BLaER1 treated with 17β-estradiol and CSF1 and Interleukin-3, amounts not matched to agents 10 nM and 100 nM (cell line): ENCODE results near the gene NFYC.

Experiments used
- H3K27ac ChIP-seq, 11 experiments: shearing (Covaris generic); formaldehyde crosslinking; 2 replicates each; pipeline ENCODE4 v1.8.1; 2022
- H3K27me3 ChIP-seq, 11 experiments: shearing (Covaris generic); formaldehyde crosslinking; 2 replicates each; pipeline ENCODE4 v1.8.1; 2022
- H3K36me3 ChIP-seq, 11 experiments: shearing (Covaris generic); formaldehyde crosslinking; 2 replicates each; pipeline ENCODE4 v1.8.1; 2022
- H3K4me1 ChIP-seq, 10 experiments: shearing (Covaris generic); formaldehyde crosslinking; 2 replicates each; pipeline ENCODE4 v1.8.1; 2022
- H3K4me2 ChIP-seq, 11 experiments: shearing (Covaris generic); formaldehyde crosslinking; 2 replicates each; pipeline ENCODE4 v1.8.1; 2022
- H3K4me3 ChIP-seq, 10 experiments: shearing (Covaris generic); formaldehyde crosslinking; 2 replicates each; pipeline ENCODE4 v1.8.1; 2022
- H3K9ac ChIP-seq, 11 experiments: shearing (Covaris generic); formaldehyde crosslinking; 2 replicates each; pipeline ENCODE4 v1.8.1; 2022
- H3K9me3 ChIP-seq, 11 experiments: shearing (Covaris generic); formaldehyde crosslinking; replicated peaks in 1 of 11; 2 replicates each; pipeline ENCODE4 v1.8.1; 2022
- H4K20me1 ChIP-seq, 11 experiments: shearing (Covaris generic); formaldehyde crosslinking; 2 replicates each; pipeline ENCODE4 v1.8.1; 2022
- Cebpa-rat ChIP-seq, 11 experiments: shearing (Covaris generic); IDR thresholded peaks; 2 replicates each; pipeline ENCODE4 v1.8.1; 2022

The NFYC gene

DNA sequence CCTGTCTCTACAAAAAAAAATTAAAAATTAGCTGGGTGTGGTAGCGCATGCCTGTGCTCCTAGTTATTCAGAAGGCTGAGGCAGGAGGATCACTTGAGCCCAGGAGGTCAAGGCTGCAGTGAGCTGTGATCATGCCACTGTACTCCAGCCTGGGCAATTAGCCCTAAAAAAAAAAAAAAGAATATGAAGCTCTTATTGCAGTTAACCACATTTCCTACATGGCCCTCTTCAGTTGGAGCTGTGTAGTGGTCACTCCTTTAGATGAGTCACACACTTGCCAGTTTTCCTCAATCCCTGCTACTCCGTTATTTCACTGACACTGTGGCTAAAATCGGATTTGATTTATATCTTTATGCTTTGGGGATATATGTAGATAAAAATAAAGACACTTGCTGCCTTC is 11.8 kb downstream of the NFYC start:
- peaks cover 6 to 25% (median 15%) of the 10 kb centered on the region in 11 experiments; a peak in 16 of 22 replicates for H3K9me3 ChIP-seq
- TF ChIP-seq Cebpa-rat (IDR thresholded peaks at IDR 0.05), result no peak
- H3K27me3 ChIP-seq, result no peaks in the 10 kb centered on the region
- peak overlapping the region in 3 of 11 experiments; percentile 26 to 53 (median 32); a peak in 5 of 22 replicates for H3K4me2 ChIP-seq
- no peak overlapping the region for H3K9ac ChIP-seq
- H3K4me3 ChIP-seq, result no peak overlapping the region
- peaks cover 0 to 25% (median 15%) of the 10 kb centered on the region in 11 experiments; a peak in 12 of 22 replicates for H3K36me3 ChIP-seq
- peaks cover 3 to 95% (median 34%) of the 10 kb centered on the region in 11 experiments; a peak in 14 of 22 replicates for H4K20me1 ChIP-seq
- H3K4me1 ChIP-seq, result peaks cover 25 to 55% (median 33%) of the 10 kb centered on the region in 10 experiments
- no peak overlapping the region for H3K27ac ChIP-seq

- Histone ChIP-seq H3K9me3 (peaks cover 6 to 25% (median 15%) of the 10 kb centered on the region in 11 experiments; a peak in 16 of 22 replicates), H3K27me3 (no peaks in the 10 kb centered on the region), H3K4me1 (peaks cover 36 to 56% (median 38%) of the 10 kb centered on the region in 10 experiments), H4K20me1 (peaks cover 3 to 95% (median 19%) of the 10 kb centered on the region in 11 experiments; a peak in 14 of 22 replicates), H3K36me3 (peaks cover 0 to 25% (median 14%) of the 10 kb centered on the region in 11 experiments; a peak in 12 of 22 replicates), H3K4me2 (no peak overlapping the region), H3K9ac (no peak overlapping the region), H3K4me3 (no peak overlapping the region), H3K27ac (no peak overlapping the region)
- TF ChIP-seq Cebpa-rat (IDR thresholded peaks at IDR 0.05), result no peak
Observed at GRCh38 chr1:40704817-40705733, 13.6 kb downstream of the NFYC start.

DNA sequence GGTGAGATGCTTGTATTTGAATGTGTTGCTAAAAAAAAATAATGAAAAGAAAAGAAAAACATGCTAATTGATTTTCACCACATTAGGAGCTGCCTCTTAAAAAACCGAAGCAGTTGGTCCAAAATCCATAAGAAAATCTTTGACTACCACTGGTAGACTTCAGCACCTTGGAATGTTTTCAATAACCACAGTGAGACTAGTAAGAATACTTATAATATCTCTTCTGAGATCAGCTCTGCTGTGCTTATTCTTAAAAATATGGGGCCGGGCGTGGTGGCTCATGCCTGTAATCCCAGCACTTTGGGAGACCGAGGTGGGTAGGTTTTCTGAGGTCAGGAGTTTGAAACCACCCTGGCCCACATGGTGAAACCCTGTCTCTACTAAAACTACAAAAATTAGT is 15.1 kb downstream of the NFYC start:
- Histone ChIP-seq H3K9me3 (peaks cover 6 to 25% (median 15%) of the 10 kb centered on the region in 11 experiments; a peak in 16 of 22 replicates), H3K27me3 (no peaks in the 10 kb centered on the region), H3K9ac (no peak overlapping the region), H3K27ac (no peak overlapping the region), H3K36me3 (peaks cover 0 to 20% (median 14%) of the 10 kb centered on the region in 11 experiments; a peak in 12 of 22 replicates), H3K4me3 (no peak overlapping the region), H3K4me1 (peaks cover 39 to 62% (median 44%) of the 10 kb centered on the region in 10 experiments), H4K20me1 (peaks cover 0 to 95% (median 6%) of the 10 kb centered on the region in 11 experiments; a peak in 12 of 22 replicates), H3K4me2 (no peak overlapping the region)
- TF ChIP-seq Cebpa-rat (IDR thresholded peaks at IDR 0.05), result no peak

- H3K27me3 ChIP-seq, result no peaks in the 10 kb centered on the region
- H3K27ac ChIP-seq, result peak overlapping the region in 7 of 11 experiments; percentile 32 to 65 (median 51); a peak in 11 of 22 replicates
- H3K4me2 ChIP-seq, result peak overlapping the region; percentile 67 to 85 (median 76)
- H4K20me1 ChIP-seq, result peaks cover 0 to 76% (median 0%) of the 10 kb centered on the region in 11 experiments; a peak in 8 of 22 replicates
- H3K36me3 ChIP-seq, result peaks cover 0 to 20% (median 14%) of the 10 kb centered on the region in 11 experiments; a peak in 12 of 22 replicates
- H3K9ac ChIP-seq, result peak overlapping the region in 6 of 11 experiments; percentile 8 to 61 (median 48); a peak in 8 of 22 replicates
- H3K4me1 ChIP-seq, result peaks cover 53 to 62% (median 58%) of the 10 kb centered on the region in 10 experiments
- peaks cover 6 to 25% (median 15%) of the 10 kb centered on the region in 11 experiments; a peak in 16 of 22 replicates for H3K9me3 ChIP-seq
- TF ChIP-seq Cebpa-rat (IDR thresholded peaks at IDR 0.05), result no peak
- peak overlapping the region in 7 of 10 experiments; percentile 46 to 63 (median 50); a peak in 11 of 20 replicates for H3K4me3 ChIP-seq
Observed at GRCh38 chr1:40708750-40709099, 17.2 kb downstream of the NFYC start.

DNA sequence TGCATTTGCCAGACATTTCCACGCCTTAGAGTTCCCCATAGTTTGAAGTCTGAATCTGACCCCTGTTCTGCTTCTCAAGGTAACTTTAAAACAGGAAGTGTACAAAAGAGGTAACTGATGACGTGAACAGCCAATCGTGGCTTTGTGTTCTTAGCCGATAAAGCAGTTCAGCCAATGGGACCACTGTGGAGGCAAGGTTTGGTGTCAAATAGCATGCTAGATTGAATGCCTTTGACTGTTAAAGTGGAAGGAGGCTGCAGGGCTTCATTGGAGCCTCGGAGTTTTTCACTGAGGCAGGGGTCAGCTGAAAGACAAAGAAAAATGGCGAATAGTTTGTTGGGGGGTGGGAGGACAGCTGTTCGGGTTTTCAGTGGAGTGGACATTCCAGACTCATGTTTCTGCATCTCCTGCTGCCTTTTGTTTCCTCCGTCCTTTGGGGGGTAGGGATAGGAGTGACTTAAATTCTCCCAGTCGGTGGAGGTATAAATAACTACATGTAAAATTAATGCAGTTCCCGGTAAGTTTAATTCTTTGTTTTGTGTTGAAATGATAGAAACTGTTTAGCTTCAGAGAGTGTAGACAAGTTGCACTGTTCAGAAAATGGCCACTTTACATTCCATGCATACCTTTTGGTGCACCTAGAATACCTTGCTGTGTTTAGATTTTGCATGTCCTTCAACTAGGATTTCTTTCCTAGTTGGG is 17.7 kb downstream of the NFYC start:
- Histone ChIP-seq H3K27me3 (no peaks in the 10 kb centered on the region), H3K4me3 (peak overlapping the region in 9 of 10 experiments; percentile 4 to 63 (median 49); a peak in 17 of 20 replicates), H3K9ac (peak overlapping the region in 10 of 11 experiments; percentile 8 to 61 (median 52); a peak in 18 of 22 replicates), H4K20me1 (peaks cover 0 to 71% (median 0%) of the 10 kb centered on the region in 11 experiments; a peak in 8 of 22 replicates), H3K9me3 (peaks cover 6 to 25% (median 15%) of the 10 kb centered on the region in 11 experiments; a peak in 16 of 22 replicates), H3K4me1 (peaks cover 56 to 64% (median 60%) of the 10 kb centered on the region in 10 experiments), H3K27ac (peak overlapping the region in 8 of 11 experiments; percentile 5 to 65 (median 46); a peak in 15 of 22 replicates), H3K36me3 (peaks cover 0 to 20% (median 14%) of the 10 kb centered on the region in 11 experiments; a peak in 12 of 22 replicates), H3K4me2 (peak overlapping the region; percentile 67 to 85 (median 76))
- no peak for TF ChIP-seq Cebpa-rat (IDR thresholded peaks at IDR 0.05)

DNA sequence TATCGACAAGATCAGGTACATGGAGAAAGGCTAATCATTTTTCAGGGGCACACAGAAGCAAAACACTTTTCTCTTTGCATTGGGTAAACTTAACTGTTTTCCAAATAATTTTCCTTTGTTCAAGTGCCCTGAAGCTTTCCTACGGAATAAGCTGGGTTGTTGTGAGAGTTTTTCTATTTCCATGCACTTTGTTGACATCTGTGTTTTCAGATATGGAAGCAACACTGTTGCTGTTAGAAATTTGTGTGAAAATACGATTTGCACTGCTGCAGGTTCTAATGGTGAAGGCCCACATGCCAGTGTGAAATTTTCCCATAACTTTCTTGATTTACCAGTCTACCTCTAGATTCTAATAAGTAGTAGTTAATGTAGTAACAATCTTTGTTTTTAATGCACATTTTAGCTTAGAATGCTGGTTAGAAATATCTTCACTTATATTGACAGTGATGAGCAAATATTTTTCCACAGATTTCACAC is 18.3 kb downstream of the NFYC start:
- Histone ChIP-seq H3K9ac (peak overlapping the region in 9 of 11 experiments; percentile 8 to 61 (median 55); a peak in 12 of 22 replicates), H3K4me2 (peak overlapping the region; percentile 67 to 85 (median 76)), H3K4me1 (peaks cover 56 to 69% (median 60%) of the 10 kb centered on the region in 10 experiments), H3K27ac (peak overlapping the region in 3 of 11 experiments; percentile 5 to 51 (median 39); a peak in 4 of 22 replicates), H3K27me3 (no peaks in the 10 kb centered on the region), H4K20me1 (peaks cover 0 to 65% (median 0%) of the 10 kb centered on the region in 11 experiments; a peak in 8 of 22 replicates), H3K36me3 (peaks cover 0 to 20% (median 13%) of the 10 kb centered on the region in 11 experiments; a peak in 12 of 22 replicates), H3K4me3 (peak overlapping the region in 8 of 10 experiments; percentile 45 to 63 (median 50); a peak in 15 of 20 replicates), H3K9me3 (peaks cover 6 to 20% (median 15%) of the 10 kb centered on the region in 11 experiments; a peak in 16 of 22 replicates)
- no peak for TF ChIP-seq Cebpa-rat (IDR thresholded peaks at IDR 0.05)

DNA sequence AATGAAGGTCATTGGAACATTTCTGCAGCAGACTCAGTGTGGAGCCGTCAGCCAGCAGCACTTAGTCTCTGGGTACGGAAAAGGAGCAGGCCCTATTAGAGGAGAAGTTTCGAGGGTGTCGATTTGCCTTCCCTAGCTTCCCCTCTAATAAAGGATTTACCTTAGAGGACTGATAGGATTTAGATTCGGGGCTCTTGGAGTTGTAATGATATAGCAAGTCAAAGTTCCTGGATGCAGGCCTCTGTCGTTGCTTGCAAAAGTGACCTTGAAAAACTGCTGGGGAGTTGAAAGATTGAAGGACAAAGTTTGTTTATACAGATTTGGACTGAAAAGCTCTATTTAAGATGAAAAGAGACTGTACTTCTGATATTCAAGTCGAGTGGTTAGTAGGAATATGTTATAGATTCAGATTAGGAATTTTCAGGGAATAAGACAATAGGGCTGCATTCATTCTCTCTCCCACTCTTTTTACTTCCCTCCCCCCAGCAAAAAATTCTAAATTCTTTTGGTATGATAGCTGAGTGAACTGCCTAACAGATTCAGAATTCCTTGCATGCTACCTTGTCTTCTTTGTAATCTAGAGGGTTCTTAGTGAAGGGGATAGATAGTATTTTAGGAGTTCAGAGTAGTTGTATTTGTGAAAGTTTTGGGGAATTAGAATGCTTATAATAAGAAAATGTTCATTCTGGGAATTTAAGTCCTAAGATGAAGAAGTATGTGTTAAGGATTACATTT is 19.2 kb downstream of the NFYC start:
- Histone ChIP-seq H3K27ac (peak overlapping the region in 4 of 11 experiments; percentile 22 to 78 (median 65); a peak in 4 of 22 replicates), H3K4me2 (peak overlapping the region; percentile 64 to 85 (median 76)), H3K4me1 (peaks cover 56 to 73% (median 60%) of the 10 kb centered on the region in 10 experiments), H3K27me3 (no peaks in the 10 kb centered on the region), H3K4me3 (no peak overlapping the region), H3K9me3 (peaks cover 6 to 19% (median 13%) of the 10 kb centered on the region in 11 experiments; a peak in 16 of 22 replicates), H3K9ac (peak overlapping the region in 2 of 11 experiments; percentile 2 to 23; a peak in 1 of 22 replicates), H3K36me3 (peaks cover 0 to 23% (median 10%) of the 10 kb centered on the region in 11 experiments; a peak in 13 of 22 replicates), H4K20me1 (peaks cover 0 to 56% (median 0%) of the 10 kb centered on the region in 11 experiments; a peak in 6 of 22 replicates)
- no peak for TF ChIP-seq Cebpa-rat (IDR thresholded peaks at IDR 0.05)
